Measurements from ENCODE around the gene CCDC112.
"Not testable (repeated sequence)": the region's sequence is repeated elsewhere in the genome, so short reads cannot be mapped to it uniquely, and the experiment has no call there.

- TF ChIP-seq CTCF, POLR2A (IDR thresholded peaks at IDR 0.05): not testable (repeated sequence)
These were observed 32.3 kb upstream of the CCDC112 start for GRCh38 chr5:115328617-115329274.
